Measurements from ENCODE around the gene NT5C1A.

DNA sequence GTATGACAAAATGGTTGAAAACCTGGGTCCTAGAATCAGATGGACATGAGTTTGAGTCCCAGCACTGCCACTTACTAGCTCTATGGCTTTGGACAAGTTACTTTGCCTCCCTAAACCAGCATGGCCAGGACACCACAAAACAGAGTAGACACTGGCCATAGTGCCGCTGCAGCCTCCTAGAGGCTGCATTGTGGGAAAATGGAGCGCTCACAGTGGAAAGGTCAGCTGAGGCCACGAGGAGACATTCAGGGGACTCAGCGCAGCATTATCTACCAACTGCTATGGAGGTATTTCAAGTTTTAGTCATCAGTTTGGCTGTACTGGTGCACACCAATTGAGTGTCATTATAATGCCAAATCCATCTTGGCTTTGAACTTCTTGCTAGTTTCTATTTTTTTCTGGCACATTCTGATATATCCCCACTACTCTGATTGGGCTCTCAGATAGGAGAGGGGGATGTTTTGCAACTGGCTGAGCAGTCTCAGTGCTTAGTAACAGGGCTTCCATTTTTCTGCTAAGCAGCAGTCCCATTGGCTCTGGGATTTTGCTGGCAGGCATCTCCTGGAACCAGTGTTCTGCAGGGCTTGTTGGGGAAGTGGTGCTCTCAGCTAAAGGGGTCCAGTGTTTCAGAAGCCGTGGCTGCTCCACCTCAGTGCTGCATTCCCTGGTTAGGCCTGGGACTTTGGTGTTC, 16.2 kb downstream of the NT5C1A start:
- TF ChIP-seq POLR2A (IDR thresholded peaks at IDR 0.05) = no peak
- TF ChIP-seq, protein P1, sequence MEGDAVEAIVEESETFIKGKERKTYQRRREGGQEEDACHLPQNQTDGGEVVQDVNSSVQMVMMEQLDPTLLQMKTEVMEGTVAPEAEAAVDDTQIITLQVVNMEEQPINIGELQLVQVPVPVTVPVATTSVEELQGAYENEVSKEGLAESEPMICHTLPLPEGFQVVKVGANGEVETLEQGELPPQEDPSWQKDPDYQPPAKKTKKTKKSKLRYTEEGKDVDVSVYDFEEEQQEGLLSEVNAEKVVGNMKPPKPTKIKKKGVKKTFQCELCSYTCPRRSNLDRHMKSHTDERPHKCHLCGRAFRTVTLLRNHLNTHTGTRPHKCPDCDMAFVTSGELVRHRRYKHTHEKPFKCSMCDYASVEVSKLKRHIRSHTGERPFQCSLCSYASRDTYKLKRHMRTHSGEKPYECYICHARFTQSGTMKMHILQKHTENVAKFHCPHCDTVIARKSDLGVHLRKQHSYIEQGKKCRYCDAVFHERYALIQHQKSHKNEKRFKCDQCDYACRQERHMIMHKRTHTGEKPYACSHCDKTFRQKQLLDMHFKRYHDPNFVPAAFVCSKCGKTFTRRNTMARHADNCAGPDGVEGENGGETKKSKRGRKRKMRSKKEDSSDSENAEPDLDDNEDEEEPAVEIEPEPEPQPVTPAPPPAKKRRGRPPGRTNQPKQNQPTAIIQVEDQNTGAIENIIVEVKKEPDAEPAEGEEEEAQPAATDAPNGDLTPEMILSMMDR (IDR thresholded peaks at IDR 0.05) = no peak
